Tibial nerve (tissue), 3 donors: ENCODE data around the gene SUSD1.

Source experiments
- CTCF ChIP-seq, 5 experiments: fragments of 200-600 bp in 3 of 5; fragments of 450-650 bp in 2 of 5; sonication (generic) in 3 of 5; IDR thresholded peaks; one replicate each; pipeline ENCODE4 v1.5.1; 2016 to 2019; ENCODE audit warnings: antibody characterized with exemption in 5 of 5, mild to moderate bottlenecking in 3 of 5, moderate library complexity in 2 of 5
- POLR2A ChIP-seq, 2 donors: fragments of 450-650 bp; IDR thresholded peaks; one replicate each; pipeline ENCODE4 v1.6.1; 2017; ENCODE audit warnings: antibody characterized with exemption in 2 of 2, mild to moderate bottlenecking in 2 of 2, moderate library complexity in 2 of 2

GRCh38 chr9:112120439-112120925 is 54.6 kb downstream of the SUSD1 start:
- TF ChIP-seq CTCF (IDR thresholded peaks at IDR 0.05) (no peak), POLR2A (IDR thresholded peaks at IDR 0.05) (no peak)
